ENCODE results near the gene PLEKHA3.
"Not testable (repeated sequence)": the region's sequence is repeated elsewhere in the genome, so short reads cannot be mapped to it uniquely, and the experiment has no call there.

PLEKHA3 gene

DNA sequence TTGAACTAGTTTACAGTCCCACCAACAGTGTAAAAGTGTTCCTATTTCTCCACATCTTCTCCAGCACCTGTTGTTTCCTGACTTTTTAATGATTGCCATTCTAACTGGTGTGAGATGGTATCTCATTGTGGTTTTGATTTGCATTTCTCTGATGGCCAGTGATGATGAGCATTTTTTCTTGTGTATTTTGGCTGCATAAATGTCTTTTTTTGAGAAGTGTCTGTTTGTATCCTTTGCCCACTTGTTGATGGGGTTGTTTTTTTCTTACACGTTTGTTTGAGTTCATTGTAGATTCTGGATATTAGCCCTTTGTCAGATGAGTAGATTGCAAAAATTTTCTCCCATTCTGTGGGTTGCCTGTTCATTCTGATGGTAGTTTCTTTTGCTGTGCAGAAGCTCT, 45.2 kb downstream of the PLEKHA3 start:
- not testable (repeated sequence) for DNase-seq

DNA sequence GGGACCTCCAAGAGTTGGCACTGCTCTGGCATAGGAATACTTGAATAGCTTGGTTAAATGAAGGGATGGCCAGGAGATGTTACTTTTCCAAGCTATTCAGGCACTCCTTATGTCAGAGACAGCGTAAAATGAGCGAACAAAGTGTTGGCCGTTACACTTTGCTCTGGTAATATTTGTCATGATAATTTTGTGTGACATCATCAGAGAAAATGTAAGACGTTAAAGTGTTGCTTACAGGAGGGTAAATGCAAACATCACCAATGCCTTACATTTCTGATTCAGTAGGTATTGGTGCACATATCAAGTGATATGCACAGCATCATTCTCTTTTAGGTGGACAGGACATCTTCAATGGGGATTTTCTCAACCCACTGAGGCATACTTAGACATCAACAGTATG, 46.0 kb downstream of the PLEKHA3 start:
- DNase-seq: no peak

DNA sequence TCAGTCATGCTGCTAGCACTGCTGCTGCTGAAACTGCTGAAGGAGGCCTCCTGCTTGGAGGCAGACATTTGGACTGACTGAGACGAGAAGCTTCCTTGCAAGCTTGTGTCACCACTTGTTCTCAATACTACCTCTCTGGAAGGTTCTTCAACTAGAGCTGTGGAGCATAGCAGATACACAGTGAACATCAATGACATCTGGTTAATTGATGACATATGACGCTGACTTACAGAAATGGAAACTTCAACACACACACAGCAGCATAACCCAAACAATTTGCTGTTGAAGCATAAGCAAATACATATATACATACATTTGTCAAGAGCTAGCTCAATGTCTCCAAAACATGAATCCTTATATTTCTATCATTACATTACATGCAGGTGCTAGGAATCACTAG, 47.3 kb downstream of the PLEKHA3 start:
- no peak for DNase-seq

DNA sequence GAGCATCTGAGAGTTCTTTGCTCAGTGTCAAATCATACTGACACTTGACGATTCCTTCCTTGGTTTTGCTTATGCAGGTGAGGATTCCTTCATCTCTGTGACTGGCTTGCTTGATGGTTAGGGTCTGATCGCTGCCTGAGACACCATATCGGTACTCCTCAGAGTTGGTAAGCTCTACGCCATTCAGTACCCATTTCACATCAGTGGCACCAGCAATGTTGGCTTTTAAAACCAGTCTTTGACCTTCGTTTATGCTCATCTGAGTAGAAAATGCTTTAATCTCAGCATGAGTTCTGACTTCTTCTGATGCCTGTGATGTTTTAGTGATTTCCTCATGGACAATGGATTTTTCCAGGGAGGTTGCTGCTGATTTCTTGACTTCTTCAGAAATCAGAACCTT, 48.4 kb downstream of the PLEKHA3 start:
- DNase-seq: no peak

DNA sequence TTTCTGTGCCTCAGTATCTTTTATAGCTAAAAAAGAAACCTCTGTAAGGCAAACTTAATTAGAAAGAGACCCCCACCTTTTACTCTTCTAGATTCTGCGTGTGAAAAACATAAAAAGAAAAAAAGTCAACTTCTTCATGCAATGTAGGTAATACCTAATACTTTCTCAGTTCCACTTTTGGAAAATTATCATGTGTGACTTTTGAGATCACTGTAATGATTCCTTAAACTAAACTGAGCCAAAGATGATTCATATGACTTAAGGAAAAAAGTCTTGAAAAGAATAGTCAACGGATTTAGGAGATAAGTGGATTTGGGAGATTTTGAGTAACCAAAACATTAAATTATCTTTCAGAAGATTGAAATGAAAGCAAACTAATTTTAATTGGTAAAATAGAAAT, 48.9 kb downstream of the PLEKHA3 start:
- DNase-seq: no peak

DNA sequence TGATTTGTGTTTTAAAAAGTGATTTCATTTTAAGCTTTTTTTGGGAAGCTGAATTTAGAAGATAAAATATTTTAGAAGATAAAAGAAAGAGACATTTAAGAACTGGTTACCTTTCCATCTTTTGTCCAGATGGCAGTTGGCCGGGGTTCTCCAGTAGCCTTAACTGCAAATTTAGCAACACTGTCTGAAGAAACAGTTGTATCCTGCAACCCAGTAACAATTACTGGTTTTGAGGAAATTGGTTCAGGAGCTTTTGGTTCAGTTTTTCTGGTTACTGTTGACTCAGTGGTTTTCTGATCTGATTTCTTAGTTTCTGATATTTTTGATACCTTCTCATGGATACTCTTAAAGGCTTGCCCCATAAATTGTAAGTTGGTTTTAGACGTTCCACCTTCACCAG, 49.9 kb downstream of the PLEKHA3 start:
- DNase-seq: no peak

DNA sequence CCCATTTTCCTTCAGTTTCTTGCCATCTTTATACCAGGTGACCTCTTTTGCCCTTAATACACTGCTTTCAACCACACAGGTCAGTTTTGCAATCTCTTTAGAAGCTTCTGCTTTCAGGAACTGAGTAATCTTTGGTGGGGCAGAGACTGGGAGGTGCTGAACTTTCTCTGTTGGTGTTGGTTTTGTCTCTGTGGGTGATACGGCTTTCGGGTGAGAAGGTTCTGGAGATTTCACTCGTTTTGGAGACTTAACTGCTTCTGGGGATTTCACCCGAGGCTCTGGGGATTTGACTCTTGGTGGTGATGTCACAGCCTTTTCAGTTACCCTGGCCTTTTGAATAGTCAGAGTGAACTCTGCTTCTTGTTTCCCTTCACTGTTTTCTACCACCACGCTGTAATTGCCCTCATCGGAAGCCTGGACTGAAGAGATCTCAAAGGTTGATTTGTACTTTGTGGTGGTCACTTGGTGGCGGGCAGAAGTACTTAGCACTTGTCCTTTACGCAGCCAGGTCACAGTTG, 50.4 kb downstream of the PLEKHA3 start:
- no peak for DNase-seq

DNA sequence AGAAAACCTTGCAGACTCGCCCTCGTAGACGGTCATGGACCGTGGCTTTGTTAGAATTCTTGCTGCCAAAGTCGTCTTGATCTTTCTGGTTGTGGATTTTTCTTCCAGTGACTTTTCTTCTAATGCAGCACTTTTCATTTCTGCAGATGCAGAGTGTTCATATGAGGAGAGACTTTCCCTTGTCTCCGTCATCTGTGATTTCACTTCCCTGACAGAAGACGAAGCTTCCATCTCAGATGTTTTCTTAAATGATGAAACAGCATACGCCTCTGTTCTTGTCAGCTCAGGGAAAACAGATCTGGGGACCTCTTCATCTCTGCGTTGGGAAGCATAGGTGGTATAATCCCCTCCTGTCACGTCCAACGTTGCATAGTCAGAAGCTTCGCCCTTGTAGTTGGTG, 50.9 kb downstream of the PLEKHA3 start:
- DNase-seq: no peak

DNA sequence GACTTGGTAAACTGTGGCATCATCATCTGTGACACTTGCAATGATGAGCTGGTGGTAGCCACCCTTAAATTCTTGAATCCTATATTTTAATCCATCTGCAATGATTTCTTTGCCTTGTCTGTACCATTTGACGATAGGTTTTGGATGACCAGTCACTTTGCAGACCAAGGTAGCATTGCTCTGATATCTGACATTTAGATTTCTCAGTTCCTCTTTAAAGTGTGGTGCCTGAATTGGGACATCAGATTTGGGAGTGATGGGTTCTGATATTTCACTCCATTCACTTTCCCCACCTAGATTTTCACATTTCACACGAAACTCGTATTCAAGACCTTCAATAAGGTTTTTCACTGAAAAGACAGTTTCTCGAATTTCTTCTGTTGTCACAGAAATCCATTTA, 55.8 kb downstream of the PLEKHA3 start:
- no peak for DNase-seq

DNA sequence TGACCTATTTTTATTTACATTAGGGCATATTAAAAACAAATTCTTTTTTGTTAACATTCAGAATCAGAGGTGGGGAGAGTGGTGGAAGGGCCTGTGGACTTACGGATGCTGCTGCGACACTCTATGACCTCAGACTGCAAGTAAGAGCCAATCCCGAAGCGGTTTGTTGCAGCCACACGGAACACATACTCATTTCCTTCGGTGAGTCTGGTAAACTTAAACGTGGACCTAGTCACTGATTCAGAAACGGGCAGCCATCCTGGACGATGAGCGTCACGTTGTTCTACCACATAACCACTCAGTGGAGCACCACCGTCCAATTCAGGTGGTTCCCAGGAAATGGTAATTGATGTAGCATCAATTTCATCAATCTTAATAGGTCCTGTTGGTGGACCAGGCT, 61.9 kb downstream of the PLEKHA3 start:
- no peak for DNase-seq

DNA sequence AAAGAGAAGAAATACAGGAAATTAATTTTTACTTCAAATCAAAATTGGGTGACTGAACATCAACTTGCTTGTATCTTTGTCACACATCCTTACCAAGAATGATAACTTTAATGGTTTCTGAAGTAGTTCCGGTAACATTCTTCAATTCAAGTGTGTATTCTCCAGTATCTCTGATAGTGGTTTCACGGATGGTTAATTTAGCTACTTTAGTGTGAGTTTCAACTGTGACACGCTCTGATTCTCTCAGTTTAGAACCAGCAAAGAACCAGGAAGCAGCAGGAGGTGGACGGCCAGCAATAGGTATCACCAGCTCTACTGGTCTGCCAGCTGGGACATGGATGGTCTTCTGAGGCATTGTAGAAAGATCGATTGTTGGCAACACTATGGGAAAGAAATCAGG, 62.3 kb downstream of the PLEKHA3 start:
- no peak for DNase-seq

DNA sequence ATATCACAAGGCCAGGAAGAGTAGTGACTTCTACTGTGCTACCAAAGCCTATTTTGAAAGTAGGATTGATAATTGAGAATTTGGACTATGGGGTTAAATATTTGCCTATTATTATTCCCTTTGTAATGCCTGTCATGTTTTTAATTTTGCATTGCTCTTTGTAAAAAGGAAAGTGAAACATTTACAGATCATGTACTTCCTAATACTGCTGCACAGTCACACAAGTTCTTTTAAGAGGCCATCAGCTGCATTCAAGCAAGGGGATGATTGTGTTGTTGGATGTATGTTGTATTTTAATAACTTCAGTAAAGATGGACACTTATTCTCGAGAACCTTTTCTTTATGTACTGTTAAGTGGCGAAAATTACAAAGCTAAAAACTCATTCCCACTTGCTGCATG, 70.1 kb downstream of the PLEKHA3 start:
- DNase-seq: no peak

DNA sequence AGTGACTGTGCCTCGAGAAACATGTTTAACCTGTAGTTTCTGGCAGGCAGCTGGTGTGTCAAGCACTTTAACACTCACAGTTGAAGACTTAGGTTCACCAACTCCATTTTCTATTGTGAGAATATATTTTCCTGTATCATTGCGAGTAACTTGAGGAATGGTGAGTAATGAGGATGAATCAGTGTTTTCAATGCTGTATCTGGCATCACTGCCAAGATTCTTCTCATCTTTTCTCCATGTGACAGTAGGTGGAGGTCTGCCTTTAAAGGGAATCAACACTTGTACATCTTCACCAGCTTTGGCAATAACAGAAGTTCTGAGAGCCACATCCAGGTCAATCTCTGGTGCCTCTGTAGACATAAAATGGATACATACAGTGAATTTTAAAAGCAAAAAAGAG, 72.8 kb downstream of the PLEKHA3 start:
- DNase-seq: no peak

All from hippocampal formation (tissue), 2 donors.